NCI-H1417 treated with DMSO at 0.1 percent for 48 hours (cell line): Measurements from ENCODE around the gene RET.

ENCODE experiments used
- DNase-seq: peaks from one replicate; lab custom pipeline; 2025; lab: John Stamatoyannopoulos, UW

Gene RET

DNA sequence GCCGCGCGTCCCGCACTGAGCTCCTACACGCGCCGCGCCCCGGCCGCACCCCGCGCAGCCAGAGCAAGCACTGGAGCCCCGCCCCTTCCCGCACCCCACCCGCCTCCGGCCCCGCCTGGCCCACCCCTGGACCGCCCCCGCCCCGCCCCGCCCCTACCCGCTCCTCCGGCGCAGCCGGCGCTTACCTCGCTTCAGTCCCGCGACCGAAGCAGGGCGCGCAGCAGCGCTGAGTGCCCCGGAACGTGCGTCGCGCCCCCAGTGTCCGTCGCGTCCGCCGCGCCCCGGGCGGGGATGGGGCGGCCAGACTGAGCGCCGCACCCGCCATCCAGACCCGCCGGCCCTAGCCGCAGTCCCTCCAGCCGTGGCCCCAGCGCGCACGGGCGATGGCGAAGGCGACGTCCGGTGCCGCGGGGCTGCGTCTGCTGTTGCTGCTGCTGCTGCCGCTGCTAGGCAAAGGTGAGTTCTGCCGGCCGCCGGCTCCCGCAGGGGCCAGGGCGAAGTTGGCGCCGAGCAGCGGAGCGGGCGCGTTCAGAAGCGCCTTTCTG is at the start of gene RET:
Gene RET, plus strand, starts transcription at position 194 of the 545 bp plus-strand sequence. Its CDS starts 190 bp downstream, at position 384.
- DNase-seq, result no peak

DNA sequence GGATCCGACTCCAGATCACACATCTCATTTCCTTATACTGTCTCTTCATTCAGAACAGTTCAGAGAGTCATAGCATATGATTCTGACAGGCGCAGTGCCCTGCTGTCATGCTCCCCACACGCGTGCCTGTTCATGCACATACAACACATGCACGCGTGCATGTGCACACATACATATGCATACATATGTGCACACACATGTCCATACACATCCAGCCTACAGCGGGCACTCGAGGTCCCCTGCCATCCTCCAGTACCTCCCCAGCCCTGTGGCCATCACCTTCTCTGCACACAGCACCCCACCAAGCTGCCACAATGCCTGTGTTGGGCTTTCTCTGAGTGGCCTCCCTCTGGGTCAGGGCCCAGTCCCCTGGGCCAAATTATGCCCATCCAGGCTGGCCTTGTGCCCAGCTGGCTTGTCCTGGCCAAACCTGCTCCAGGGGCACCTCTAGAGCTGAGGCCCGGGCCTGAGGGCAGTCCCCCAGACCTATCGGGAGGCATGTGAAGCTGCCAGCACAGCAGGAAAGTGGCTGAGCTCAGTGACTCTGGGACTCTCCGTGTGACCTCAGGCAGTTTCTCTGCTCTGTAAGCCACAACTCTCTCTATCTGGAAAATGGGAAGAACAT is 49.4 kb upstream of the RET start:
- no peak for DNase-seq

DNA sequence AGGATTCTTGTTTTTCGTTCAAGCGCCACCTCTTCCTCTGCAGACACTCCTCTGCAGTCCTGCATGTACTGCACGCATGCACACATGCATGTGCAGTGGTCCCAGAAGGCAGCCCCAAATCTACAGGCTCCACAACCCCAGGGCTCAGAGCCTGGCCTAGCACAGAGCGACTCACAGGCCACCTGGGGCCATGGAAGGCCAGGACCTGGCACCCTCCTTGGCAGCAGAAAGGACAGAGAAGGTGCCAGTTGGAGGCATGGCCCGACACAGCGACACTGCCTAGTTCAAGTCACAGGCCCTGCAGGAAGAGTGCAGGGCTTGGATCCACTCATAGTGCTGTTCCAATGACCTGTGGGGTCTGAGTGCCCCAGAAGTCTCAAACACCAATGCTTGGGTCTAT is 48.7 kb upstream of the RET start:
- DNase-seq, result no peak

DNA sequence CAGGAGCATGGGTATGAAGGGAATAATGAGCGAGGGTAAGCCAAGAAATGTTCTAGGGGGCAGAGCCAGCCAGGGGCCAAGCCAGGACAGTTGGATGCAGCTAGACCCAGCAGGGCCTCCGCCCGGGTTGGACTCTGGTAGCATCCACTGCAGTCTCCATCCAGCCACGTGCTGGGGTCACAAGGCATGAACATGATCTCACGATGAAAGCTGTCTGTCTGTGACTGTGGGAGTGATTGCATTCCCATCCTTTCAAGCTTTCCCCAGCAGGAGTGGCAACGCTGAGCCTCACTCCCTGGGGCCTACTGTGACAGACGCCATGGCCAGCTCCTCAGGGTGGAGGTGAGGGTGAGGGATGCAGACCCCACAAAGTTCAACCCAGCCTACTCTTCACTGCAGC is 47.8 kb upstream of the RET start:
- DNase-seq, result no peak

DNA sequence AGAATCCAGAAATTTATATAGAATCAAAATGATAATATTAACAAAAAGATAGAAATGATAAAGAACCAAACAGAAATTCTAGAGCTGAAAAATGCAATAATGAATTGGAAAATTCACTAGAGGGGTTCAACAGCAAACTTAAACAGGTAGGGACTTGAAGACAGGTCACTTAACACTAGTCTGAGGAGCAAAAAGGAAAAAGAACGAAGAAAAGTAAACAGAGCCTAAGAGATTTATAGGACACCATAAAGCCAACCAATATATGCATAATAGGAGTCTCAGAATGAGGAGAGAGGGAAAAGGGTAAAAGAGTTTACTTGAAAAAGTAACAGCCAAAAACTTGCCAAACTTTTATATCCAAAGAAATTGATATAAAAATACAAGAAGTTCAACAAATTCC is 44.3 kb upstream of the RET start:
- no peak for DNase-seq

DNA sequence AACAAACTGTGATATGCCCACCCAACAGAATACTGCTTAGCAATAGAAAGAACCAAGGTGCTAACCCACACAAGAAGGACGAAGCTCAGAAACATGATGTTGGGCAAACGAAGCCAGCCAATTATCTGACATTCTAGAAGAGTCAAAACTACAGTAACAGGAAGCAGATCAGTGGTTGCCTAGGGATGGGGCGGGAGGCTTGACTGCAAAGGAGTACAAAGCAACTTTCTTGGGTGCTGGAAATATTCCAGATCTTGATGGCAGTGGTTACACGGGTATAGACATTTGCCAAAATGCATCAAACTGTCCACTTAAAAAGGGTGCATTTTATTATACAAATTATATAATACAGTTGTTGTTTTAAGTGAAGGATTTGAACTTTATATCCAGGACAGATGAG is 41.1 kb upstream of the RET start:
- DNase-seq, result no peak

DNA sequence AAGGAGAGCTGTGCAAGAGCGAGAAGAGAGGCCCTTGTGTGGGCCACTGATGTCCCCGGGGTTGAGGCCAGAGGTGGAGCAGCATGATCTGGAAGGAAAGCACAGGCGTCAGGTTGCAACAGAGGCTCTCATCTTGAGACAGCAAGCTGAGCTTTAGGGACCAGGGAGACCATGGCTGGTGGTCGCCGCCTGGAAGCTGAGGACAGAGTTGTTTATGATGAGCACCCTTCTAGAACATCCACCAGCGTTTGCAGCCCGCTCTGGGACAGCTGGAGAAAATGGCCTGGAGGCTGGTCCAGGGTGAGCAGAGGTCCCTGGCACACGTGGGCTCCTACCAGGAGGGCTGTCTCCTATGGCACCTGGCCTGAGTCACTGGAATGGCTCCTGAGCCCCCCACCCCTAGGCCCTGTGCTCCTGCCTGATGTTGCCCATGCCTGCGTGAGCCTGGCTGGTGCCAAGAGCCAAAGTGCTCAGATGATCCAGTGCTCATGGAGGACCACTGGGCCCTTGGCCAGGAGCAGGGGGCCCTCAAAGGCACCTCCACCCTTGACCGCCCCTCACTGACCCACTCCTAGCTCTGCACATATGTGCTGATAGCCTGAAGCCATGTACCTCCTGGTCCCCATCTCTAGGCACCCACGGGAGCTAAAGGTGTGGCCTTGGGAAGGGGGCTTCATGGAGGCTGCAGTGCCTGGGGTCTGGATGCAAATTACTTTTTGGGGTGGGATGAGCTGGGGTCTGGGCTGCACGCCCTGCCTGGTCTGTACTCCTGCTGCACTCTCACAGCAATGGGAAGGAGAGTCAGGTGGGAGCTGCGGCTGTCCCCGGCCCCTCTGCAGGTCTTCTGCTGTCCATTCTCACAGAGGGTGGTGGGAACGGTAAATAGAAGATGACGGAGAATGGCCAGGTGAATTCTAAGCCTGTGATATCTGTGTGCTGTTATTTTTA is 40.1 kb upstream of the RET start:
- no peak for DNase-seq

DNA sequence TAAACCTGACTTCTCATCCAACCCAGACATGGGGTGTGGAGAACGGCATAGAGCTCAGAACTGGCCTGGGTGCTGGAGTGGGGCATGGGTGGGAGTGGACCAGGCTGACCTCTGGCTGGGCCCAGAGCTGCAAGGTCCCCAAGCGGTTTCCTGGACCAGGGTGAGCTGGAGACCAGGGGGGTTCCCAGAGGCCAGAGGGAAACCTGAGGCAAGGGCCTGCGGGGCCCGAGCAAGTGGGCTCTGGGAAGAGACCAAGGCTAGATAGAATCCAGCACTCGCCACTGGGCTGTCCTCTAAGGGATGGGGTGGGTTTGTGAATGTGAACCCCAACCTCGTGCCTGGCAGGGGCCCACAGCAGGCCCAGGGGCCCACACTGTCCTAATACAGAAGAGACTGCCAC is 39.4 kb upstream of the RET start:
- DNase-seq, result no peak

DNA sequence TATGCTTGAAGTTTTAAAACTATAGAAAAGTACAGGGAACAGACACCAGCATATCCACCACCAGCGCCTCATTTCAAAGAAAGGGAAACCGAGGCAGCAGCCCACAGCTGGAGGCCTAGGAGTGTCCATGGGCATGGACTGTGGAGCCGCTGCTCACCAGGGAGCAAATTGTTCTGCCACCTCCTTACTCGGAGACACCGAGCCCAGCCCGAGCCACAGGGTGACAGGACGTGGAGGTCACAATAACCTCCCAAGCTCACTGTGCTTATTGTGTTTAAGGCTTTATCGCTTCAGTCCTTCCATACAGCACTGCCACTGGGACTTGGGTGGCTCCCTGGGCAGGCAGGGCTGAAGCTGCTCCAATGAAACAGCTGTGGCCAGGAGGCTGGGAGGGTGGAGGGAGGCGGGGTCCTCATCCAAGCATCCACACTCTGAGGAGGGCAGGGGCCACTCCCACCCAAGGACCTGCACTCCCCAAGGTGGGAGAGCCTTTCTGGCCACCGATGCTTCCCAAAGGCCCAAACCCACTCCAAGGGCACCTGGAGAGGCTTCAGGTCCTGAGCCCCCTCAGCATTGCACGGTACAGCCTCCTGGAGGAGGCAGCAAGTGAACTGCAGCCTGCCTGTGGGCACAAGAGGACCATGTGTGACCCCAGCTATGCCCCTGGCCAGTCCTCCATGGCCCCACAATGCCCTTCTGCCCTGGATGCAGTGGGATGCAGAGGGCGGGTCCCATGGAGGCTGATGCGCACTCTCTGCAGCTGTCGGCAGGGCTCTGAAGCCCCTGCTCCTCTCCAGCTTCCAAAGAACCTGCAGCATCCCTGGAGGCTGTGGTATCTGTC is 38.7 kb upstream of the RET start:
- DNase-seq, result no peak

DNA sequence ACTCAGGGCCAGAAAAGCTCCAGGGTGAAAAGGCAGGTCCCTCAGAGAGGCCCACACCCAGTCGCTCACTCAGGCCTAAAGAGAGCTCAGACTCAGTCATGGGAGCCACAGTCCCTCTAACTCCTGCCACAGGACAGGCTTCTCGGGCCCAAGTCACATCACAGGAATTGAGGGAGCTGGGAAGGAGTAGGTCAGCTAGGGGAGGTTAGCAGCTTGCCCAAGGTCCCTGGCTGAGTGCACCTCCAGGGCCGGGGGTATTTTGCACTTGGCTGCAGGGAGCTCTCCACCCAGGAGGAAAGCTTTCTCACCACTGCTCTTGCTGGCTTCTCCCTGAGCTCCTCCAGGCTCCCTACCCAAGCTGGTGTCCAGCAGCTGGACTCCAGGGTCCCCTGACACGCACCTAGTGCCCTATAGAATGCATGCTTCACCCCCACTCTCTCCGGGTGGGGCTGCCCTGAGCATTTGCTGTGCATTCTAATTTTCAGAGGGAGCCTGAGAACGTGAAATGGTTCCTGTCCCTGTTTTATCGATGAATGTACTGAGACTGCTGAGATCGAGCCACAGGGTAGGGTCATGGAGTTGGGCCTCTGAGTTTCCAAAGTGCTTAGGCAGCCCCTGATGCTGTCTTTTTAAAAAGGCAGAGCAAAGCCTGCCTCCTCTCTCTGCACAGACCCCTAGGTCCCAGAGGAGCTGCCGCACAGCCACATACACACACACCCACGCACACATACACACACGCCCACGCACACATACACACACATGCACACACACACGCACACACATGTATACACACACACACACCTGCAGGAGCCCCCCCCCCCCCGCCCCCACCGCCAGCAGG is 37.9 kb upstream of the RET start:
- no peak for DNase-seq

DNA sequence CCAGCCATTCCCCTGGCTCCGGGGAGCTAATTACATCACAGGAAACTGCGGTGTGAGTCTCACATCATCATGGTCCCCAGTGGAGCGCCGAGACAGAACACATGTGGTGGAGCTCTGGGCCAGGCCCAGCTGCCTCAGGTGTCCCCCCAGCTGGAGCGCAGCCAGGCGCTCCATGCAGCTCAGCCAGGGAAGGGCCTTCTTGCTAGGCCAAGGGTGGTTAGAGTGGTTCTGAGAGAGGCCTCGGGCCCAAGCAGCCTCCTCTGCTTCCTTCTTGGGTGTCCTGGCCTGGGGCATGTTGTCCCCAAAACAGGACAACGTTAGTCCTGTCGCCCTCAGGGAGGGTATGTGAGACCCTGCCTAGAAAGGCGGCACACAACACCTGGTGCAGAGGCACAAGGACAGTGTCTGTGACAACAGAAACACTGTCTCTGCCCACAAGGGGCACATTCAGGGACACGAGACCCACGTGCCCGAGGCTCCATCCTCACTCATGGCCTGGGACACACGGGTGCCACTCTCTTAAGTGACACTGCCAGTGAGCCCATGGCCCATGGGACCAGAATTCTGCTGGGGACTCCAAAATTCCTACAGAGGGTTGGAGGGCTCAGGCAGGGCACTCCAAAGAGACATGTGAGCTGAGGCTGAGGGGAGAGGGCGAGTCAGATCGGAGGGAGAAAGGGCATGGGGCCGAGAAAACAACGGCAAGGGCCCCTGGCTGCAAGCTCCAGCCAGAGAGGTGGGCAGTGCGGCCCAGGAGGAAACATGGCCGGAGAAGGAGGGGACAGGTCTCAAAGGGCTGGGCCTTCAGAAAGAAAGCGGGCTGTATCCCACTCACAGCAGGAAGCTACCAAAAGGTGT is 37.0 kb upstream of the RET start:
- DNase-seq, result no peak

DNA sequence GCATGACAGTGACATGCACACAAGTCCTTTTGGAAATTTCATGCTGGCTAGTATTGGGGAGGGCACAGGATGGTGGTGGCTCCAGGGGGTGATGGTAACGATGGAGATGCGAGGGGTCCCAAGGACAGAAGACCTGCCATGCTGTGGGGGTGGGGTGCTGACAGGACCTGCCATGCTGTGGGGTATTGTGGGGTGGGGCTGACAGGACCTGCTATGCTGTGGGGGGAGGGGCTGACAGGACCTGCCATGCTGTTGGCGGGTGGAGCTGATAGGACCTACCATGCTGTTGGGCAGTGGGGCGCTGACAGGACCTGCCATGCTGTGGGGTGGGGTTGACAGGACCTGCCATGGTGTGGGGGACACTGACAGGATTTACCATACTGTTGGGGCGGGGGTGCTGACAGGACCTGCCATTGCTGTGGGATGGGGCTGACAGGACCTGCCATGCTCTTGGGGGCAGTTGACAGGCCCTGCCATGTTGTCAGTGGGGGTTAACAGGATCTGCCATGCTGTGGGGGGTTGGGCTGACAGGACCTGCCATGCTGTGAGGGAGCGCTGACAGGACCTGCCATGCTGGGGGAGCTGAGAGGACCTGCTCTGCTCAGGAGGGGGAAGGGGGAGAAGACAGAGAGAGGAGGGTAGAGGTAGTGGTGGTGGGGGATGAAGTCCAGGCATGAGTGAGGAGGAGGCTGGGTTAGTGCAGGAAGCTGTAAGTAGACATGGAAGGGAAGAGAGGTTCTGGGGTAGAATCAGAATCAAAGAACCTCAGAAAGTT is 36.2 kb upstream of the RET start:
- no peak for DNase-seq

DNA sequence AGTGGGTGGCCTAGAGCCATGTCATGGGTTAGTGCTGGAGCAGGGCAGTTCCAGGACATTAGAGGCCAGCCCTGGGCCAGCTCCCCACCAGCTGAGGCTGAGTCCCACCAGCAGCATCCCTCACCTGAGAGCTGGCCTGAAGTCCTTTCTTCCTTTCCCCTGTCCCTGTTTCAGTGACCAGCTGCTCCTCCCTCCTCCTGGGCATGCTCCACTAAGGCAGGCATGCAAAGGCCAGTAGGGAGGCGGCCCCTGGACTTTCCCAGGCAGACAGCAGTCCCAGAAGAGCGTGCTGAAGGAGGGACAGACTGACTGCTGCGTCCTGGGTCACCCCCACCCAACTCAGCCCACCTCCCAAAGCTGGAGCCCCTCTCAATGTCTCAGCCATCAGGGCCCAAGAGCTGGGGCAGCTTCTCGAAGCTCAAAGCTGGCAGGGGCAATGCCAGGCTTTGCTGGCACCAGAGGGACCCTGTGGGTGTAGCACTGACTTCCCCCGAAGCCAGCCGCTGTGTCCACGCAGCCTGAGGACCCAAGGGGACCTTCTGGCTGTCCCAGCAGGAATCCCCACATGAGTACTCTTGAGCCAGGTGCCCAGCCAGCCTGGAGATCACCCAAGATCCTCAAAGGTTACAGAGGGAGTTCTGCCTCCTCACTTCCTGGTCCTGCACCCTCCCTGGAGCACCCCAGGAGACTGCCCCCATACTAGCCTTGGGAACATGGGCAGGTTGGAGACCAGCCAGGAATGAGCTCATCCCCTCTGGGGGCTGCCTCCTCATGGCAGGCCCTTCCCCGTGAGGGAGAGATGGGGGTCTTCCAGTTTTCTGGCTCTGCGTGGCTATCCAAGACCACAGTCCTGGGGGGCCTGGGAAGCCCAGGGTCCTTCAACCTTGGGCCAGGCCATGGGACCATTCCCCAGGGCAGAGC is 35.2 kb upstream of the RET start:
- no peak for DNase-seq

DNA sequence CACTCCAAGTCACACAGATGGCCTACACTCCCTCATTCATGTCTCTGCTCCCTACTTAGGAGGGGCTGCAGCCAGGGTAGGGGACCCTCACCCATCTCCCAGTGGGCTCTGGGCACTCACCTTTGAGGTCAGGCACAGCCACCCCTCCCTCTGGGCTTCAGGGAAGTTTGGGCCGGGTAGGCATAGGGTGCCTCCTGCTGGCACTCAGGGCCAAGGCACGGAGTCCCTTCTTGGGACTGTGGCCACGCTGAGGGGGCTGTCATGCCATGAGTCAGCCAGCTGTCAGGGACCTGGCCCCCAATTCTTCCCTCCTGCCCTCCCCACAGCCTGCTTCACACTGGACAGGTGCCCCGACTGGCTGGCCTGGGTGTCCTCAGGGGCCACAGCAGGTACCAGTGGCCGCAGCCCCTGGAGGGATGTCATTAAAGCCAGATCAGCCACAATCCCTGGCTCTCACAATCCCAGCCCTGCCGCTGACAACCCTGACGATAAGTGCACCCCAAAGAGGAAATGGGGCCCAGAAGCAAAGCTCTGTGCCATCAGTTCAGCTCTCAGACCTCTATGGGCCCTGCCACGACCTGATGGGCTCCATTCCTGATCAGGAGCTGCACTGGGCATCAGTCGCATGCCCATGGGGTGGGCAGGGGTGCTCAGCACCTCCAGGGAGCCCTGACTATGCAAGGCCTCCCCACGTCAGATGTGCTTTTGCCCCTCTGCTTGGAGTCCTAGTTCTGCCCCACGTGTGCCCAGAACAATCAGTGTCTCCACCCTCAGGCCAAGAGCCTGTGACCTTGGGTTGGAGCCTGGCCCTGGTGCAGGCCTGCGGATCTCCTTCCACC is 34.1 kb upstream of the RET start:
- DNase-seq, result no peak

DNA sequence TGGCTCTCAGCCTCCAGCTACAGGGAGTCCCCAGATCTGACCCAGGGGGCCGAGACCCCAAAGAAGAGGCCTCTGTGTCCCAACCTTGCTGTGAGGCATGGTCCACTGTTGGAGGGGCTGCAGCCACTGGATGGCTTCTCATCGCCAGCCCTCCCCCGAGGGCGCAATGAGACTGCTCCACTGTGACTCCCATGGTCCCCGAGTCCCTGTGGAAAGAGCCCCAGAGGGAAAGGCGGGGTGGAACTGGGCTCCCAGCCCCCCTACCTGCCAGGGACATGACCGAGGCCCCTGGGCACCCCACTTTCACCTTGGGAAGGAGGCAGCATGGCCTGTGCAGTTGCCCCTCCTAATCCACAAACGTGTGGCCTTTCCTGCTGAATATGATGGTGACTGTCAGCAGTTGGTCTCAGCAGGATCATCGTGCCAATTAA is 33.5 kb upstream of the RET start:
- DNase-seq, result no peak

DNA sequence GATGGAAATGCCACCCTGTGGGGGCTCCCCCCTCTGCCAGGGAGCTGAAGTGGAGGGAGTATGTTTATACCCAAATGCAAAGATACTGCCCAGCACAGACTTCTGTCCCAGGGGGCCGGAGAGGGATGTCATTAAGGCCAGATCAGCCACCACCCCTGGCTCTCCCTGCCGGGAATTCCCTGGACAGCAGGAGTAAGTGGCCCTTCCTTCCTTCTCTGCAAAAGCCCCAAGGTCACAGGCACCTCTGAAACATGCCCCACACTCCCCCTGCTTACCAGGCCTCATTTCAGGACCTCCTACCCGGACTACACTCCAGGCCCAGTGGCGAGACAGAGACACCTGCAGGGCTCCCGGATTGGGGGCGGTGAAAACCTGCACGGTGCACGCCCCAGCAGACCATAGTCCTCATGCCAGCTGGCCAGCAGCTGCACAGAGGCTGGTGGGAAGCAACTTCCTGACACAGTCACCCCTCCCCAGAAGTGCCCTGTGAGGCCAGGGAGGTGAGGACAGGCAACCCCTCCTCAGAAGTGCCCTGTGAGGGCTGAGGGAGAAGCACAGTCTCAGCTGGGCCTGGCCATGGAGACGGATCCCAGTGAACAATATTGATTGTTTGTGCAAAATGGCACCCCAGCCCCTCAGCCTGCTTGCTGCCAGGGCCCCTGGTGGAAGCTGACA is 33.0 kb upstream of the RET start:
- no peak for DNase-seq

DNA sequence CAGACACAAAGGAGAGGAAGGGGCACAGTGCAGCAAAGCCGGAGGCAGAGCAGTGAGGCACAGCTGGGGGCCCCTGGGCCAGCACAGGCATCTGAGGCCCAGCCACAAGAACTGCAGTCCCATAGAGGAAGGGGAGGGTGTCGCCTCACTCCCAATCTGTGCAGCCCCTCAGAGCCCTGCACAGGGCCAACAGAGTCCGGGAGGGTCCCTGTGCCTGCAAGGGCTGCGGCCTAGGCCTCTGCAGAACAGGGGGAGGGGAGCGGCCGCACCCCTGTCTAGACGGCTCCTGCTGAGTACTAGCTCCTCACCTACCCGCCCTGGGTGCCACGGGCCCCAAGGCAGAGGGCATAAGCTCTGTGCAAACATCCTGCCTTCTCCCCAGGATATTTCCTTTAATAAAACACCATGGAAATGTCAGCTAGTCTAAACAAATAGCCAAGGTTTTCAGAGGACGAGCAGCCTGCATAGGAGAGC is 32.4 kb upstream of the RET start:
- DNase-seq, result no peak
